Gastroesophageal sphincter (tissue), 4 donors: Measurements from ENCODE around the gene PTCD3. TPM values are rescaled to one million over a fixed set of nuclear protein-coding genes. Genes with fewer than 3 reads are reported as not detected.

ENCODE experiments used
- ATAC-seq: fragments of 150-250 bp; one replicate; pipeline ENCODE4 v1.9.1; 2016; ENCODE audit warnings: mild to moderate bottlenecking, moderate library complexity
- H3K27ac ChIP-seq, 4 donors: fragments of 200-600 bp; sonication (generic) in 3 of 4; 1 replicate in 3 of 4; 2 replicates in 1 of 4; pipeline ENCODE4 v1.5.1; 2016 to 2019
- H3K27me3 ChIP-seq: fragments of 200-600 bp; sonication (generic); one replicate; pipeline ENCODE4 v1.5.1; 2019
- H3K36me3 ChIP-seq, 2 donors: fragments of 200-600 bp; sonication (generic); one replicate each; pipeline ENCODE4 v1.5.1; 2019; ENCODE audit warnings: control low read depth in 1 of 2
- H3K4me1 ChIP-seq, 3 donors: fragments of 200-600 bp; sonication (generic); 1 replicate in 2 of 3; 2 replicates in 1 of 3; pipeline ENCODE4 v1.5.1; 2016 to 2019; ENCODE audit warnings: control low read depth in 2 of 3
- H3K4me3 ChIP-seq, 2 donors: fragments of 200-600 bp; sonication (generic); one replicate each; pipeline ENCODE4 v1.5.1; 2019; ENCODE audit warnings: mild to moderate bottlenecking in 1 of 2, moderate library complexity in 1 of 2
- H3K9me3 ChIP-seq, 3 donors: fragments of 200-600 bp; sonication (generic); one replicate each; pipeline ENCODE4 v1.5.1; 2017 to 2019; ENCODE audit warnings: control low read depth in 2 of 3
- EP300 ChIP-seq: sonication (generic); formaldehyde crosslinking; IDR thresholded peaks from one replicate; pipeline ENCODE4 v1.6.1; 2017; ENCODE audit warnings: antibody characterized with exemption, mild to moderate bottlenecking
- POLR2A ChIP-seq, 2 donors: fragments of 450-650 bp; IDR thresholded peaks; one replicate each; pipeline ENCODE4 v1.6.1; 2017; ENCODE audit warnings: antibody characterized with exemption in 2 of 2, mild to moderate bottlenecking in 2 of 2, moderate library complexity in 1 of 2
- POLR2AphosphoS5 ChIP-seq: sonication (generic); formaldehyde crosslinking; IDR thresholded peaks from one replicate; pipeline ENCODE4 v1.6.1; 2017; ENCODE audit warnings: antibody characterized with exemption
- WGBS, 2 donors: methylation state at CpG; one replicate each; pipeline ENCODE4 v1.1.5; 2018; ENCODE audit warnings: low coverage in 1 of 2; 5-methylcytosine and 5-hydroxymethylcytosine counted together
- total RNA-seq, 4 donors: library from RNA; depleted of rRNA; stranded (reverse); fragments of >200 nt; gene quantifications; one replicate each; pipeline ENCODE4 v1.1.0, GENCODE V29; 2016
- TF ChIP-seq, protein P1 (sequence below), 4 experiments: fragments of 200-600 bp in 2 of 4; fragments of 450-650 bp in 2 of 4; sonication (generic) in 1 of 4; IDR thresholded peaks; one replicate each; pipeline ENCODE4 v1.5.1; 2017 to 2019; ENCODE audit warnings: antibody characterized with exemption in 4 of 4, mild to moderate bottlenecking in 2 of 4, moderate library complexity in 2 of 4

The PTCD3 gene
- total RNA-seq, 4 donors from 2014 or later: 34.7 to 85.1 (median 58.5) TPM

DNA sequence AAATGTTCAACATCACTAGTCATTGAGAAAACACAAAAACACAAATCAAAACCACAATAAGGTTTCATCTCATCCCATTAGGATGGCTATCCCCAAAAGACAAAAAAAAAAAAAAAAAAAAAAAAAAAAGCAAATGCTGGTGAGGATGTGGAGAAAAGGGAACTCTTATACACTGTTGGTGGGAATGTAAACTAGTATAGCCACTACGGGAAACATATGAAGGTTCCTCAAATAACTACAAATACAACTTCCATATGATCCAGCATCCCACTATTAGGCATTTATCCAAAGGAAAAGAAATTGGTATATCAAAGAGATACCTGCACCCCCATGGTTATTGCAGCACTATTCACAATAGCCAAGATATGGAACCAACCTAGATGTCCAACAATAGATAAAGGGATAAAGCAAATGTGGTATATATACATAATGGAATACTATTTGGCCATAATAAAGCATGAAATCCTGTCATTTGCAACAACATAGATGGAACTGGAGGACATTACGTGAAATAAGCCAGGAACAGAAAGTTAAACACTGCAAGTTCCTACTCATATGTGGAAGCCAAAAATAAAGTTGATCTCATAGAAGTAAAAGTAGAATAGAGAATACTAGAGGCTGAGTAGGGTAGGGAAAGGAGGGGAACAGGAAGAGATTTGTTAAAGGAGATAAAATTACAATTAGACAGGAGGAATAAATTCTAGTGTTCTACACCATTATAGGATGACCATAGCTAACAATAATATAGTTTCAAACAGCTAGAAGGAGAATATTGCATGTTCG lies 8.7 kb upstream of the PTCD3 start:
- 96 to 100% methylated on average over 2 to 3 of the region's 3 CpGs for WGBS, 2 donors

DNA sequence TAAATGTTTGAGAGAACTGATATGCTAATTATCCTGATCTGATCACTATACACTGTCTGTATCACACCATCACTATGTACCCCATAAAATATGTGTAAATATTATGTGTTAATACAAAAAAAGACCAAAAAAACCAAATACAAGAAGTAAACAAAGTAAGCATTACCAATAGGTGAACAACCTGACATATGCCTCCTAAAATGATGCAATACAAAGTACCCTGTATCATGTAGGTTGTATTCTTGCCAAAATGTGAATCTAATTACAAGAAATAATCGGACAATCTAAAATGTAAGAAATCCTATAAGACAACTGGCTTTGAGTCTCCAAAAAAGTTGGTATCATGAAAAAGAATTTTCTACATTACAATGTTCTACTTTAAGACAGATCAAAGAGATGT lies 8.1 kb upstream of the PTCD3 start:
- WGBS, 2 donors: 82 to 92% methylated on average over 1 of the region's 1 CpG
- no peak for ATAC-seq
- peaks cover 0 to 3% (median 0%) of the 10 kb centered on the region in 3 donors for H3K4me1 ChIP-seq
- H3K27me3 ChIP-seq: no peaks in the 10 kb centered on the region
- peaks cover 0 to 85% of the 10 kb centered on the region in 2 donors for H3K36me3 ChIP-seq
- TF ChIP-seq POLR2A (IDR thresholded peaks at IDR 0.05): no peak
- TF ChIP-seq POLR2AphosphoS5: no peak
- TF ChIP-seq, protein P1, sequence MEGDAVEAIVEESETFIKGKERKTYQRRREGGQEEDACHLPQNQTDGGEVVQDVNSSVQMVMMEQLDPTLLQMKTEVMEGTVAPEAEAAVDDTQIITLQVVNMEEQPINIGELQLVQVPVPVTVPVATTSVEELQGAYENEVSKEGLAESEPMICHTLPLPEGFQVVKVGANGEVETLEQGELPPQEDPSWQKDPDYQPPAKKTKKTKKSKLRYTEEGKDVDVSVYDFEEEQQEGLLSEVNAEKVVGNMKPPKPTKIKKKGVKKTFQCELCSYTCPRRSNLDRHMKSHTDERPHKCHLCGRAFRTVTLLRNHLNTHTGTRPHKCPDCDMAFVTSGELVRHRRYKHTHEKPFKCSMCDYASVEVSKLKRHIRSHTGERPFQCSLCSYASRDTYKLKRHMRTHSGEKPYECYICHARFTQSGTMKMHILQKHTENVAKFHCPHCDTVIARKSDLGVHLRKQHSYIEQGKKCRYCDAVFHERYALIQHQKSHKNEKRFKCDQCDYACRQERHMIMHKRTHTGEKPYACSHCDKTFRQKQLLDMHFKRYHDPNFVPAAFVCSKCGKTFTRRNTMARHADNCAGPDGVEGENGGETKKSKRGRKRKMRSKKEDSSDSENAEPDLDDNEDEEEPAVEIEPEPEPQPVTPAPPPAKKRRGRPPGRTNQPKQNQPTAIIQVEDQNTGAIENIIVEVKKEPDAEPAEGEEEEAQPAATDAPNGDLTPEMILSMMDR (IDR thresholded peaks at IDR 0.05): no peak
- no peak for TF ChIP-seq EP300
- no peak overlapping the region for H3K27ac ChIP-seq
- no peaks in the 10 kb centered on the region for H3K9me3 ChIP-seq
- H3K4me3 ChIP-seq: no peak overlapping the region

More for the DNA sequence above, 8.7 kb upstream of the PTCD3 start:
- no peaks in the 10 kb centered on the region for H3K4me1 ChIP-seq
- H3K27ac ChIP-seq: no peak overlapping the region
- no peak overlapping the region for H3K4me3 ChIP-seq
- no peaks in the 10 kb centered on the region for H3K27me3 ChIP-seq
- H3K36me3 ChIP-seq: peaks cover 0 to 85% of the 10 kb centered on the region in 2 donors
- no peak for TF ChIP-seq EP300
- no peak for TF ChIP-seq POLR2A (IDR thresholded peaks at IDR 0.05)
- H3K9me3 ChIP-seq: no peaks in the 10 kb centered on the region
- ATAC-seq: no peak

DNA sequence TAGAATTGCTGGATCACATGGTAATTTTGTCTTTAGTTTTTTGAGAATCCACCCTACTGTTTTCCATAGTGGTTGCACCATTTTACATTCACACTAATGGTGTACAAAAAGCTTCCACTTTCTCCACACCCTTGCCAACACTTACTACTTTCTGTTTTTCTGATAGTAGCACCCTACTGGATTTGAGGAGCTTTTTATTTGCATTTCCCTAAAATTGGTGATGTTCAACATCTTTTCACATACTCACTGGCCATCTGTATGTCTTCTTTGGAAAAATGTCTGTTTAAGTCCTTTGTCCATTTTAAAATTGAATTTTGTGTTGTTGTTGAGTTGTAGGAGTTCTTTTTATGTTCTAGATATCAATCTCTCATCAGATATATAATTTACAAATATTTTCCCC lies 3.9 kb upstream of the PTCD3 start:
- no peak for ATAC-seq
- TF ChIP-seq POLR2AphosphoS5 (no peak), EP300 (no peak)
- H3K27me3 ChIP-seq: no peaks in the 10 kb centered on the region
- H3K4me1 ChIP-seq: peaks cover 7 to 30% (median 12%) of the 10 kb centered on the region in 3 donors
- H3K36me3 ChIP-seq: peaks cover 0 to 46% of the 10 kb centered on the region in 2 donors
- H3K27ac ChIP-seq: no peak overlapping the region
- no peaks in the 10 kb centered on the region for H3K9me3 ChIP-seq
- H3K4me3 ChIP-seq: no peak overlapping the region

- Histone ChIP-seq H3K36me3 (peaks cover 0 to 35% of the 10 kb centered on the region in 2 donors), H3K27ac (peak within 1 kb of the TSS; percentile 36 to 87 (median 84)), H3K9me3 (no peaks in the 10 kb centered on the region), H3K4me1 (peaks cover 13 to 49% (median 15%) of the 10 kb centered on the region in 3 donors), H3K4me3 (peak within 1 kb of the TSS; percentile 82 to 100), H3K27me3 (no peaks in the 10 kb centered on the region)
- TF ChIP-seq, protein P1 (IDR thresholded peaks at IDR 0.05): peak in 2 of 4 experiments; percentile 15 to 37
- TF ChIP-seq POLR2AphosphoS5 (peak; percentile 47), EP300 (no peak), POLR2A (IDR thresholded peaks at IDR 0.05) (no peak)
- WGBS, 2 donors: 1% methylated on average over 12 to 24 of the region's 38 CpGs
- ATAC-seq: peak; percentile 96
Observed at GRCh38 chr2:86105252-86105968, 625 bp upstream of the PTCD3 start, which contains the start of gene POLR1A. TSS of gene POLR1A (minus strand) at chr2:86105886. CDS start at chr2:86105776, 110 bp downstream.

DNA sequence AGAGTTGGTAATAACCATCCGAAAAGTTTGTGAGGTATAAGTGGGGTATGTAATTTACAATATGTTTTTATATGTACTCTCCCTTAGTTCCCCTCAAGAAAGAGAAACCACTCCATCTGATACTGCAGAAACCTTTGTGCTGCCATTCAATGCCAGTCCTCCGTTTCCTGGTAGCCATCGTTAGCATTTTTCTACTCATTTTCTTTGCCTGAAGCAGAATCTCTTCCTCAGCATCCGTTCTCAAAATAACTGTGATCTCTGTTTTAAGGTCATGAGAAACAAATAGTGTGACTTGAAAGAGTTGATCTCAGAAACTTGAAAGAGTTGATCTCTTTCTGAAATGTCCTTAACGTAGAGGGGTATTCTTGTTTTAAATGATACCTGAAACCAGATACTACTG lies 996 bp downstream of the PTCD3 start:
- TF ChIP-seq POLR2A (IDR thresholded peaks at IDR 0.05) (no peak), EP300 (no peak), POLR2AphosphoS5 (no peak)
- TF ChIP-seq, protein P1 (IDR thresholded peaks at IDR 0.05): no peak
- Histone ChIP-seq H3K36me3 (peaks cover 0 to 42% of the 10 kb centered on the region in 2 donors), H3K9me3 (no peaks in the 10 kb centered on the region), H3K27ac (peak overlapping the region in 3 of 4 donors; percentile 36 to 86 (median 83)), H3K4me3 (peak overlapping the region; percentile 82 to 100), H3K4me1 (peaks cover 13 to 49% (median 15%) of the 10 kb centered on the region in 3 donors), H3K27me3 (no peaks in the 10 kb centered on the region)
- no peak for ATAC-seq
- WGBS, 2 donors: 26 to 29% methylated on average over 5 of the region's 5 CpGs
